IMR-90 (cell line): ENCODE results near the gene SEC24D. TPM values are rescaled to one million over a fixed set of nuclear protein-coding genes. Genes with fewer than 3 reads are reported as not detected.

ENCODE experiments used
- ATAC-seq: fragments of 200-7000 bp; cut with Tn5 transposase; 2 replicates; pipeline ENCODE4 v1.9.1; 2020; ENCODE audit warnings: low read depth, mild to moderate bottlenecking, moderate library complexity
- BruUV-seq: library from RNA; stranded (reverse); fragments of 400-500 nt; replicated peaks from 2 replicates; lab custom pipeline; 2021; lab: Mats Ljungman, UMichigan
- CTCF ChIA-PET: fragments of 300-600 bp; formaldehyde crosslinking; extraction: SDS; loops from one replicate; lab custom pipeline; 2021; ENCODE audit warnings: antibody characterized with exemption; lab: Yijun Ruan, JAX
- POLR2A ChIA-PET: fragments of 300-600 bp; sonication (Branson Sonifier 250); formaldehyde crosslinking; loops from one replicate; lab custom pipeline; 2022; ENCODE audit warnings: antibody characterized with exemption; ENCODE audit not compliant: unreplicated experiment; lab: Charles Lee
- DNase-seq: peaks from one replicate; pipeline ENCODE4 v3.0.0; 2013
- H2AFZ ChIP-seq: replicated peaks from 2 replicates; pipeline ENCODE3; 2013; ENCODE audit warnings: low read length, mild to moderate bottlenecking; ENCODE audit not compliant: poor library complexity
- H2AK5ac ChIP-seq: 2 replicates; pipeline ENCODE4 v1.6.1; 2013; ENCODE audit warnings: low read depth, low read length, inconsistent platforms
- H2AK9ac ChIP-seq: replicated peaks from 2 replicates; pipeline ENCODE3; 2013; ENCODE audit warnings: mild to moderate bottlenecking, low read depth, low read length, moderate library complexity; ENCODE audit not compliant: poor library complexity
- H2BK120ac ChIP-seq: 2 replicates; pipeline ENCODE4 v1.6.1; 2013; ENCODE audit warnings: low read depth, low read length, inconsistent platforms
- H2BK15ac ChIP-seq: 3 replicates; pipeline ENCODE4 v1.6.1; 2013; ENCODE audit warnings: low read depth, low read length, inconsistent platforms
- H2BK20ac ChIP-seq: 2 replicates; pipeline ENCODE4 v1.6.1; 2013; ENCODE audit warnings: low read depth, mild to moderate bottlenecking, inconsistent platforms, low read length, moderate library complexity
- H2BK5ac ChIP-seq: 2 replicates; pipeline ENCODE4 v1.6.1; 2013; ENCODE audit warnings: mild to moderate bottlenecking, low read depth, low read length, inconsistent platforms; ENCODE audit not compliant: poor library complexity, severe bottlenecking
- H3K14ac ChIP-seq: replicated peaks from 2 replicates; pipeline ENCODE4 v1.6.1; 2013; ENCODE audit warnings: low read depth, low read length, inconsistent platforms
- H3K18ac ChIP-seq: 2 replicates; pipeline ENCODE4 v1.6.1; 2013; ENCODE audit warnings: low read depth, low read length, control low read depth
- H3K23ac ChIP-seq: 2 replicates; pipeline ENCODE4 v1.6.1; 2013; ENCODE audit warnings: low read depth, low read length, inconsistent platforms
- H3K27ac ChIP-seq: 2 replicates; pipeline ENCODE4 v1.5.1; 2013; ENCODE audit warnings: mild to moderate bottlenecking, control low read depth, low read length; ENCODE audit not compliant: insufficient read depth
- H3K27me3 ChIP-seq: 2 replicates; pipeline ENCODE4 v1.6.1; 2013; ENCODE audit warnings: low read length; ENCODE audit not compliant: control insufficient read depth, insufficient read depth
- H3K36me3 ChIP-seq: 2 replicates; pipeline ENCODE4 v1.6.1; 2013; ENCODE audit warnings: low read length, mixed read lengths; ENCODE audit not compliant: control insufficient read depth, insufficient read depth
- H3K4ac ChIP-seq: 2 replicates; pipeline ENCODE4 v1.6.1; 2013; ENCODE audit warnings: low read depth, low read length, inconsistent platforms
- H3K4me1 ChIP-seq: 2 replicates; pipeline ENCODE4 v1.6.1; 2013; ENCODE audit warnings: low read length, mixed read lengths; ENCODE audit not compliant: control insufficient read depth, insufficient read depth
- H3K4me2 ChIP-seq: 2 replicates; pipeline ENCODE4 v1.6.1; 2013; ENCODE audit warnings: low read depth, mild to moderate bottlenecking, control low read depth, low read length, moderate library complexity
- H3K4me3 ChIP-seq: 2 replicates; pipeline ENCODE4 v1.5.1; 2013; ENCODE audit warnings: low read depth, mild to moderate bottlenecking, control low read depth, low read length, moderate library complexity; ENCODE audit not compliant: insufficient read depth
- H3K56ac ChIP-seq: 2 replicates; pipeline ENCODE4 v1.6.1; 2013; ENCODE audit warnings: low read length, inconsistent platforms; ENCODE audit not compliant: insufficient read depth; ENCODE audit errors: extremely low read depth
- H3K79me1 ChIP-seq, 2 experiments: 2 replicates each; pipeline ENCODE4 v1.6.1; 2013; ENCODE audit warnings: low read length in 2 of 2, inconsistent platforms in 1 of 2, low read depth in 1 of 2
- H3K9ac ChIP-seq: 2 replicates; pipeline ENCODE4 v1.6.1; 2013; ENCODE audit warnings: low read depth, low read length, control low read depth
- H3K9me1 ChIP-seq: 2 replicates; pipeline ENCODE4 v1.6.1; 2013; ENCODE audit warnings: low read length, inconsistent platforms; ENCODE audit not compliant: insufficient read depth
- H3K9me3 ChIP-seq: 2 replicates; pipeline ENCODE4 v1.6.1; 2013; ENCODE audit warnings: low read length; ENCODE audit not compliant: control insufficient read depth, insufficient read depth
- H4K20me1 ChIP-seq: 2 replicates; pipeline ENCODE4 v1.6.1; 2013; ENCODE audit warnings: low read length, inconsistent platforms; ENCODE audit not compliant: insufficient read depth
- H4K5ac ChIP-seq: 2 replicates; pipeline ENCODE4 v1.6.1; 2013; ENCODE audit warnings: mild to moderate bottlenecking, low read depth, low read length, control low read depth
- H4K8ac ChIP-seq, 2 experiments: 2 replicates each; pipeline ENCODE4 v1.6.1; 2013; ENCODE audit warnings: low read depth in 2 of 2, low read length in 2 of 2, control low read depth in 1 of 2, inconsistent platforms in 1 of 2
- H4K91ac ChIP-seq: 2 replicates; pipeline ENCODE4 v1.6.1; 2013; ENCODE audit warnings: low read depth, low read length, inconsistent platforms; ENCODE audit not compliant: insufficient read depth
- CEBPB ChIP-seq: IDR thresholded peaks from 2 replicates; pipeline ENCODE4 v1.6.1; 2012; ENCODE audit warnings: low read depth, low read length, improper control_type of control experiment
- CHD1 ChIP-seq: IDR thresholded peaks from 2 replicates; pipeline ENCODE4 v1.6.1; 2012; ENCODE audit warnings: low read depth, low read length, improper control_type of control experiment
- ELK1 ChIP-seq: fragments of 150-350 bp; IDR thresholded peaks from 2 replicates; pipeline ENCODE4 v1.6.1; 2016; ENCODE audit warnings: low read depth, mild to moderate bottlenecking, low read length, moderate library complexity, borderline replicate concordance
- MAFK ChIP-seq: IDR thresholded peaks from 2 replicates; pipeline ENCODE4 v1.6.1; 2012; ENCODE audit warnings: low read depth, low read length, improper control_type of control experiment
- MXI1 ChIP-seq: IDR thresholded peaks from 2 replicates; pipeline ENCODE4 v1.6.1; 2012; ENCODE audit warnings: low read depth, mild to moderate bottlenecking, low read length, moderate library complexity, borderline replicate concordance
- NFE2L2 ChIP-seq: fragments of 150-350 bp; IDR thresholded peaks from 2 replicates; pipeline ENCODE4 v1.6.1; 2016; ENCODE audit warnings: low read depth, mild to moderate bottlenecking, low read length
- RAD21 ChIP-seq: IDR thresholded peaks from 2 replicates; pipeline ENCODE4 v1.6.1; 2012; ENCODE audit warnings: low read length, improper control_type of control experiment
- dilution Hi-C: fragments of 300-500 bp; cut with HindIII; formaldehyde crosslinking; loops from one replicate; pipeline ENCODE4 v1.14.3; 2018; ENCODE audit warnings: low sequenced_read_pairs; ENCODE audit not compliant: unreplicated experiment
- in situ Hi-C: fragments of 300-500 bp; cut with MboI; formaldehyde crosslinking; loops from 3 replicates; pipeline ENCODE4 v1.14.3; 2019; ENCODE audit warnings: low sequenced_read_pairs, inconsistent platforms, mixed read lengths
- intact Hi-C: fragments of 100-400 bp; cut with micrococcal nuclease; formaldehyde crosslinking; loops from 2 replicates; pipeline ENCODE4 v1.10.0; 2022
- polyA plus RNA-seq, 3 experiments: library from polyadenylated mRNA; depleted of rRNA; stranded (reverse); fragments of >200 nt; gene quantifications; 2 replicates each; pipeline ENCODE4 v1.2.3, GENCODE V29; 2012; ENCODE audit warnings: low replicate concordance in 1 of 3
- total RNA-seq: library from RNA; depleted of rRNA; stranded (reverse); fragments of >200 nt; gene quantifications from 2 replicates; pipeline ENCODE4 v1.2.3, GENCODE V29; 2012
- TF ChIP-seq, protein P1 (sequence below): conservative IDR thresholded peaks from 2 replicates; pipeline ENCODE4 v1.5.1; 2012; ENCODE audit warnings: mild to moderate bottlenecking, low read depth, low read length, improper control_type of control experiment

SEC24D gene
- total and polyA plus RNA-seq, 2 of the 4 experiments (the other 2 are of a cell fraction) = 93.2 to 111 TPM

DNA sequence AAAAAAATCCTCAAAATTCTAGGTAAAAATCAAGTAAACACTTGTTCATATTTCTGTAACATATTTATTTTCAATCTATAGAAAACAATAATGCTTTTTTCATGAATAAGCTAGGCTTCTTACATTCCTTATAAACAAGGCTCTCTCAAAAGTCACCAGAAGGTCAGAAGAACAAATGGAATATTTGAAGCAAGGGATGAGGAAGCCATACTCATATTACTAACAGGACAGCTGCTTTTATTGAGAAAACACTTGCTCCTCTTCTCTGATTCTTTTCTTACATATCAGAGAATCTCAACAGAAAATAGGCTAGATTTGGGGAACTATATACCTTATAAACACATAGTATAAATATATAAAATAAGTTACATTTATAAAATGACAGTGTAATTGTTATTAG lies 82.8 kb downstream of the SEC24D start:
- Histone ChIP-seq H3K14ac (no peak overlapping the region), H3K4me1 (peaks cover 18% of the 10 kb centered on the region), H2BK5ac (peak overlapping the region; percentile 75), H3K27ac (peak overlapping the region; percentile 56; the same call in 1 of the 2 replicates), H3K23ac (no peak overlapping the region), H2BK120ac (no peak overlapping the region), H3K9me1 (peaks cover 14% of the 10 kb centered on the region), H4K91ac (no peak overlapping the region), H2AK9ac (no peak overlapping the region), H3K18ac (no peak overlapping the region), H3K27me3 (no peaks in the 10 kb centered on the region), H3K36me3 (peaks cover 38% of the 10 kb centered on the region), H3K4me3 (no peak overlapping the region), H4K8ac (no peak overlapping the region), H3K9ac (no peak overlapping the region), H4K5ac (no peak overlapping the region), H3K9me3 (no peaks in the 10 kb centered on the region), H3K4ac (no peak overlapping the region), H3K56ac (no peak overlapping the region), H2AFZ (no peak overlapping the region), H4K20me1 (peaks cover 25% of the 10 kb centered on the region; the same call in 1 of the 2 replicates), H3K4me2 (peak overlapping the region; percentile 40; the same call in 1 of the 2 replicates), H3K79me1 (peaks cover 27 to 57% of the 10 kb centered on the region in 2 experiments), H2BK20ac (no peak overlapping the region), H2AK5ac (no peak overlapping the region), H2BK15ac (no peak overlapping the region)
- no TSS peak for BruUV-seq
- no peak for ATAC-seq
- TF ChIP-seq MXI1 = no peak
- no peak for TF ChIP-seq CEBPB
- TF ChIP-seq, protein P1, sequence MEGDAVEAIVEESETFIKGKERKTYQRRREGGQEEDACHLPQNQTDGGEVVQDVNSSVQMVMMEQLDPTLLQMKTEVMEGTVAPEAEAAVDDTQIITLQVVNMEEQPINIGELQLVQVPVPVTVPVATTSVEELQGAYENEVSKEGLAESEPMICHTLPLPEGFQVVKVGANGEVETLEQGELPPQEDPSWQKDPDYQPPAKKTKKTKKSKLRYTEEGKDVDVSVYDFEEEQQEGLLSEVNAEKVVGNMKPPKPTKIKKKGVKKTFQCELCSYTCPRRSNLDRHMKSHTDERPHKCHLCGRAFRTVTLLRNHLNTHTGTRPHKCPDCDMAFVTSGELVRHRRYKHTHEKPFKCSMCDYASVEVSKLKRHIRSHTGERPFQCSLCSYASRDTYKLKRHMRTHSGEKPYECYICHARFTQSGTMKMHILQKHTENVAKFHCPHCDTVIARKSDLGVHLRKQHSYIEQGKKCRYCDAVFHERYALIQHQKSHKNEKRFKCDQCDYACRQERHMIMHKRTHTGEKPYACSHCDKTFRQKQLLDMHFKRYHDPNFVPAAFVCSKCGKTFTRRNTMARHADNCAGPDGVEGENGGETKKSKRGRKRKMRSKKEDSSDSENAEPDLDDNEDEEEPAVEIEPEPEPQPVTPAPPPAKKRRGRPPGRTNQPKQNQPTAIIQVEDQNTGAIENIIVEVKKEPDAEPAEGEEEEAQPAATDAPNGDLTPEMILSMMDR = no peak
- no peak for TF ChIP-seq CHD1
- TF ChIP-seq NFE2L2 = no peak
- no peak for TF ChIP-seq ELK1
- no peak for TF ChIP-seq MAFK
- TF ChIP-seq RAD21 = no peak
- intact Hi-C loops (no loop called here), dilution Hi-C loops (no loop called here), in situ Hi-C loops (no loop called here)
- no peak for DNase-seq
- ChIA-PET CTCF (no interaction called here), POLR2A (no interaction called here)
